Adrenal gland (tissue), 12 donors: ENCODE measurements around the gene ADORA2A. TPM values are rescaled to one million over a fixed set of nuclear protein-coding genes. Genes with fewer than 3 reads are reported as not detected.

ENCODE experiments used
- DNase-seq, 7 donors: peaks; one replicate each; pipeline ENCODE4 v3.0.0-alpha.2; 2019 to 2020
- H3K27ac ChIP-seq, 5 donors: fragments of 200-600 bp; sonication (generic) in 4 of 5; 1 replicate in 3 of 5; 2 replicates in 2 of 5; pipeline versions ENCODE4 v1.5.1 to v1.8.0; 2016 to 2020; ENCODE audit warnings: mild to moderate bottlenecking in 1 of 5
- H3K27me3 ChIP-seq: fragments of 200-600 bp; 2 replicates; pipeline ENCODE4 v1.8.0; 2021
- H3K36me3 ChIP-seq, 2 donors: fragments of 200-600 bp; replicated peaks in 1 of 2; 1 replicate in 1 of 2; 2 replicates in 1 of 2; pipeline versions ENCODE4 v1.5.1 to v1.8.0; 2018 to 2022
- H3K4me1 ChIP-seq, 2 donors: fragments of 200-600 bp; replicated peaks in 1 of 2; 1 replicate in 1 of 2; 2 replicates in 1 of 2; pipeline versions ENCODE4 v1.5.1 to v1.8.0; 2018 to 2021
- H3K4me3 ChIP-seq, 4 donors: fragments of 200-600 bp; sonication (generic) in 3 of 4; one replicate each; pipeline ENCODE4 v1.5.1; 2016 to 2018
- H3K9me3 ChIP-seq, 3 donors: fragments of 200-600 bp; sonication (generic) in 1 of 3; replicated peaks in 1 of 3; 1 replicate in 2 of 3; 2 replicates in 1 of 3; pipeline versions ENCODE4 v1.5.1 to v1.8.0; 2016 to 2021
- CTCF ChIP-seq, 6 experiments: fragments of 450-650 bp in 4 of 6; fragments of 200-600 bp in 2 of 6; sonication (generic) in 1 of 6; IDR thresholded peaks; 1 replicate in 5 of 6; 2 replicates in 1 of 6; pipeline versions ENCODE4 v1.5.1 to v1.8.0; 2016 to 2021; ENCODE audit warnings: antibody characterized with exemption in 6 of 6, mild to moderate bottlenecking in 2 of 6, moderate library complexity in 1 of 6
- POLR2A ChIP-seq, 2 donors: fragments of 450-650 bp; IDR thresholded peaks; one replicate each; pipeline ENCODE4 v1.6.1; 2017; ENCODE audit warnings: antibody characterized with exemption in 2 of 2, mild to moderate bottlenecking in 2 of 2, moderate library complexity in 1 of 2
- WGBS, 4 donors: extraction: QIAGEN DNeasy Blood & Tissue Kit in 2 of 4; methylation state at CpG; one replicate each; pipeline versions ENCODE4 v1.1.5 to v1.1.7; 2013 to 2017; 5-methylcytosine and 5-hydroxymethylcytosine counted together
- intact Hi-C, 2 donors: fragments of 100-400 bp; cut with DNase I; formaldehyde crosslinking; loops; one replicate each; pipeline versions ENCODE4 v1.14.1 to v1.15.0; 2022 to 2023
- polyA plus RNA-seq, 3 donors: library from polyadenylated mRNA; stranded (reverse); fragments of 200-250 nt in 2 of 3; fragments of 350-450 nt in 1 of 3; fragmentation: Illumina TruSeq in 1 of 3; extraction: RNeasy Lipid Tissue Mini Kit (QIAGEN cat#74804) in 1 of 3; gene quantifications; one replicate each; pipeline ENCODE4 v1.2.3, GENCODE V29; 2013 to 2014
- total RNA-seq, 9 donors: library from RNA; depleted of rRNA in 4 of 9; stranded (reverse); fragments of >200 nt in 4 of 9; fragments of 120-200 nt in 1 of 9; fragmentation: NEBNext Ultra II Directional in 1 of 9; extraction: Animal tissue kit (Norgen Biotek cat#: 25700) in 1 of 9; gene quantifications; one replicate each; pipeline versions ENCODE4 v1.1.0 to v1.2.4, GENCODE V29; 2013 to 2023
- donor health status: healthy with polysubstance abuse.
- donor health status: Bipolar disorder and iron deficiency.
- donor health status: DM: yes; HTN: yes; CAD: no.
- donor health status: DM: no; HTN: no; CAD: no.
- donor health status: DM: no; HTN: no; CAD: no.
- donor health status: DM: yes; HTN: yes; CAD: no.

The ADORA2A gene
- total and polyA plus RNA-seq, 12 donors: 2.9 to 16.4 (median 6.5) TPM

- WGBS, 4 donors: 48 to 55% (median 51%) methylated on average over 1 of the region's 1 CpG
- intact Hi-C loops: no loop called here
- Histone ChIP-seq H3K4me1 (peaks cover 10 to 31% of the 10 kb centered on the region in 2 donors), H3K27ac (peak overlapping the region in 3 of 5 donors; percentile 32 to 52 (median 49)), H3K36me3 (no peaks in the 10 kb centered on the region), H3K4me3 (no peak overlapping the region), H3K27me3 (no peaks in the 10 kb centered on the region), H3K9me3 (no peaks in the 10 kb centered on the region)
- DNase-seq: peak in 6 of 7 donors; percentile 39 to 71 (median 46)
- TF ChIP-seq CTCF (IDR thresholded peaks at IDR 0.05) (no peak), POLR2A (IDR thresholded peaks at IDR 0.05) (no peak)
These were observed 39.4 kb downstream of the ADORA2A start for GRCh38 chr22:24466716-24467328.

- 64 to 68% (median 65%) methylated on average over 2 of the region's 2 CpGs for WGBS, 4 donors
- H3K36me3 ChIP-seq: no peaks in the 10 kb centered on the region
- H3K9me3 ChIP-seq: no peaks in the 10 kb centered on the region
- peak overlapping the region in 2 of 5 donors; percentile 49 to 52 for H3K27ac ChIP-seq
- H3K4me1 ChIP-seq: peaks cover 10 to 31% of the 10 kb centered on the region in 2 donors
- H3K4me3 ChIP-seq: no peak overlapping the region
- H3K27me3 ChIP-seq: no peaks in the 10 kb centered on the region
- TF ChIP-seq CTCF (IDR thresholded peaks at IDR 0.05): no peak
- TF ChIP-seq POLR2A (IDR thresholded peaks at IDR 0.05): no peak
- intact Hi-C loops: no loop called here
- DNase-seq: no peak
These were observed 39.9 kb downstream of the ADORA2A start for GRCh38 chr22:24467340-24467739.

- H3K27me3 ChIP-seq: no peaks in the 10 kb centered on the region
- TF ChIP-seq CTCF (IDR thresholded peaks at IDR 0.05) (no peak), POLR2A (IDR thresholded peaks at IDR 0.05) (no peak)
- no peak overlapping the region for H3K4me3 ChIP-seq
- peak overlapping the region in 2 of 5 donors; percentile 17 to 57 for H3K27ac ChIP-seq
- peaks cover 9 to 20% of the 10 kb centered on the region in 2 donors for H3K4me1 ChIP-seq
- peak in 6 of 7 donors; percentile 34 to 75 (median 46) for DNase-seq
- 78 to 86% (median 81%) methylated on average over 4 of the region's 4 CpGs for WGBS, 4 donors
- H3K36me3 ChIP-seq: no peaks in the 10 kb centered on the region
- no peaks in the 10 kb centered on the region for H3K9me3 ChIP-seq
- intact Hi-C loops: no loop called here
These were observed 44.2 kb downstream of the ADORA2A start for GRCh38 chr22:24471570-24471969.

- intact Hi-C loops: no loop called here
- H3K27me3 ChIP-seq: no peaks in the 10 kb centered on the region
- no peak for DNase-seq
- H3K9me3 ChIP-seq: no peaks in the 10 kb centered on the region
- H3K4me3 ChIP-seq: no peak overlapping the region
- H3K36me3 ChIP-seq: no peaks in the 10 kb centered on the region
- TF ChIP-seq POLR2A (IDR thresholded peaks at IDR 0.05): no peak
- no peak for TF ChIP-seq CTCF (IDR thresholded peaks at IDR 0.05)
- H3K4me1 ChIP-seq: peaks cover 0 to 7% of the 10 kb centered on the region in 2 donors
- no peak overlapping the region for H3K27ac ChIP-seq
These were observed 45.9 kb downstream of the ADORA2A start for GRCh38 chr22:24473284-24473683.
